B cell (primary cell): ENCODE results near the gene HOXD9. TPM values are rescaled to one million over a fixed set of nuclear protein-coding genes. Genes with fewer than 3 reads are reported as not detected.

Experiments used
- ATAC-seq: fragments of 200-7000 bp; cut with Tn5 transposase; one replicate; pipeline ENCODE4 v1.10.0; 2021; ENCODE audit warnings: low read depth, mild to moderate bottlenecking, moderate number of reproducible peaks, moderate library complexity
- CTCF ChIA-PET: fragments of 350-600 bp; sonication (Branson Sonifier 250); formaldehyde crosslinking; loops from one replicate; lab custom pipeline; 2021; ENCODE audit warnings: antibody characterized with exemption, inconsistent platforms; lab: Charles Lee
- POLR2A ChIA-PET: fragments of 350-600 bp; sonication (Branson Sonifier 250); formaldehyde crosslinking; loops from one replicate; lab custom pipeline; 2021; ENCODE audit warnings: antibody characterized with exemption; lab: Charles Lee
- DNase-seq: peaks from one replicate; pipeline ENCODE4 v3.0.0; 2013
- H2AFZ ChIP-seq: 2 replicates; pipeline ENCODE4 v1.6.1; 2012; ENCODE audit warnings: mild to moderate bottlenecking, low read depth, low read length; ENCODE audit not compliant: insufficient read depth, poor library complexity, severe bottlenecking
- H3K27ac ChIP-seq, 2 donors: 1 replicate in 1 of 2; 2 replicates in 1 of 2; pipeline ENCODE4 v1.5.1; 2012 to 2013; ENCODE audit warnings: low read length in 2 of 2, mild to moderate bottlenecking in 2 of 2, moderate library complexity in 1 of 2
- H3K27me3 ChIP-seq, 4 experiments: fragments of 200-600 bp in 1 of 4; sonication (generic) in 1 of 4; replicated peaks in 1 of 4; 1 replicate in 2 of 4; 2 replicates in 2 of 4; pipeline versions ENCODE4 v1.6.1 to v1.7.0; 2013 to 2016; ENCODE audit warnings: low read length in 3 of 4, mild to moderate bottlenecking in 2 of 4, mixed read lengths in 1 of 4, moderate library complexity in 1 of 4; ENCODE audit not compliant: insufficient read depth in 4 of 4, control insufficient read depth in 3 of 4; ENCODE audit errors: control extremely low read depth in 1 of 4
- H3K36me3 ChIP-seq, 2 experiments: replicated peaks in 1 of 2; 1 replicate in 1 of 2; 2 replicates in 1 of 2; pipeline versions ENCODE4 v1.6.1 to v1.7.1; 2013; ENCODE audit warnings: low read length in 1 of 2; ENCODE audit not compliant: insufficient read depth in 2 of 2, control insufficient read depth in 1 of 2; ENCODE audit errors: control extremely low read depth in 1 of 2, extremely low read depth in 1 of 2
- H3K4me1 ChIP-seq, 2 donors: fragments of 200-600 bp in 1 of 2; sonication (generic) in 1 of 2; 1 replicate in 1 of 2; 2 replicates in 1 of 2; pipeline versions ENCODE4 v1.5.1 to v1.6.1; 2013 to 2017; ENCODE audit warnings: low read length in 2 of 2; ENCODE audit not compliant: control insufficient read depth in 2 of 2, insufficient read depth in 2 of 2
- H3K4me2 ChIP-seq: replicated peaks from 2 replicates; pipeline ENCODE3; 2012; ENCODE audit warnings: mild to moderate bottlenecking, low read depth, low read length; ENCODE audit not compliant: poor library complexity, severe bottlenecking
- H3K4me3 ChIP-seq, 5 experiments: fragments of 200-600 bp in 1 of 5; sonication (generic) in 1 of 5; 1 replicate in 3 of 5; 2 replicates in 2 of 5; pipeline versions ENCODE4 v1.5.1 to v1.7.0; 2011 to 2016; ENCODE audit warnings: low read length in 4 of 5, mild to moderate bottlenecking in 4 of 5, low read depth in 2 of 5, control low read depth in 1 of 5, moderate library complexity in 1 of 5; ENCODE audit not compliant: insufficient read depth in 1 of 5; ENCODE audit errors: control extremely low read depth in 1 of 5, extremely low read depth in 1 of 5
- H3K79me2 ChIP-seq: fragments of 200-600 bp; sonication (generic); one replicate; pipeline ENCODE4 v1.6.0; 2016; ENCODE audit warnings: low read length; ENCODE audit not compliant: control insufficient read depth, insufficient read depth
- H3K9ac ChIP-seq: fragments of 200-600 bp; sonication (generic); 2 replicates; pipeline ENCODE4 v1.6.1; 2017; ENCODE audit warnings: mild to moderate bottlenecking, low read length, moderate library complexity
- H3K9me3 ChIP-seq, 3 donors: one replicate each; pipeline versions ENCODE4 v1.6.1 to v1.7.1; 2013; ENCODE audit warnings: low read length in 2 of 3; ENCODE audit not compliant: control insufficient read depth in 2 of 3, insufficient read depth in 1 of 3; ENCODE audit errors: control extremely low read depth in 1 of 3
- H4K20me1 ChIP-seq: 2 replicates; pipeline ENCODE4 v1.6.0; 2012; ENCODE audit warnings: mild to moderate bottlenecking, low read length; ENCODE audit not compliant: insufficient read depth, control insufficient read depth, poor library complexity, severe bottlenecking
- H3K27ac Mint-ChIP-seq: one replicate; pipeline ENCODE4 v1.8.0; 2021; ENCODE audit warnings: mixed read lengths
- H3K27me3 Mint-ChIP-seq: one replicate; pipeline ENCODE4 v1.8.0; 2021; ENCODE audit warnings: mixed read lengths
- H3K4me1 Mint-ChIP-seq: one replicate; pipeline ENCODE4 v1.8.0; 2021; ENCODE audit warnings: mixed read lengths
- H3K4me3 Mint-ChIP-seq: one replicate; pipeline ENCODE4 v1.8.0; 2021; ENCODE audit warnings: mixed read lengths
- H3K9me3 Mint-ChIP-seq: one replicate; pipeline ENCODE4 v1.8.0; 2022; ENCODE audit warnings: mixed read lengths; ENCODE audit not compliant: insufficient read depth
- EZH2 ChIP-seq: IDR thresholded peaks from 2 replicates; pipeline ENCODE4 v1.6.1; 2012; ENCODE audit warnings: borderline replicate concordance, low read depth, mild to moderate bottlenecking, moderate library complexity, low read length; ENCODE audit not compliant: insufficient read depth, poor library complexity, severe bottlenecking
- WGBS: methylation state at CpG from one replicate; pipeline ENCODE4 v1.1.5; 2013; ENCODE audit warnings: missing lambda C conversion rate; ENCODE audit not compliant: insufficient coverage; 5-methylcytosine and 5-hydroxymethylcytosine counted together
- intact Hi-C: fragments of 100-400 bp; cut with micrococcal nuclease; formaldehyde crosslinking; loops from one replicate; pipeline ENCODE4 v1.10.0; 2022
- polyA plus RNA-seq: library from polyadenylated mRNA; depleted of rRNA; stranded (reverse); fragments of >200 nt; gene quantifications from 2 replicates; pipeline ENCODE4 v1.2.3, GENCODE V29; 2012
- total RNA-seq, 2 donors: library from RNA; stranded (reverse); fragments of 120-200 nt in 1 of 2; gene quantifications; 1 replicate in 1 of 2; 2 replicates in 1 of 2; pipeline versions ENCODE4 v1.2.3 to v1.2.4, GENCODE V29; 2013 to 2022
- TF ChIP-seq, protein P1 (sequence below): fragments of 200-600 bp; IDR thresholded peaks from one replicate; pipeline ENCODE4 v1.8.0; 2022; ENCODE audit warnings: antibody characterized with exemption, mild to moderate bottlenecking

Gene HOXD9
- total and polyA plus RNA-seq, 2 donors (not counting 1 experiment from before 2014, with no cell fraction given) = not detected

DNA sequence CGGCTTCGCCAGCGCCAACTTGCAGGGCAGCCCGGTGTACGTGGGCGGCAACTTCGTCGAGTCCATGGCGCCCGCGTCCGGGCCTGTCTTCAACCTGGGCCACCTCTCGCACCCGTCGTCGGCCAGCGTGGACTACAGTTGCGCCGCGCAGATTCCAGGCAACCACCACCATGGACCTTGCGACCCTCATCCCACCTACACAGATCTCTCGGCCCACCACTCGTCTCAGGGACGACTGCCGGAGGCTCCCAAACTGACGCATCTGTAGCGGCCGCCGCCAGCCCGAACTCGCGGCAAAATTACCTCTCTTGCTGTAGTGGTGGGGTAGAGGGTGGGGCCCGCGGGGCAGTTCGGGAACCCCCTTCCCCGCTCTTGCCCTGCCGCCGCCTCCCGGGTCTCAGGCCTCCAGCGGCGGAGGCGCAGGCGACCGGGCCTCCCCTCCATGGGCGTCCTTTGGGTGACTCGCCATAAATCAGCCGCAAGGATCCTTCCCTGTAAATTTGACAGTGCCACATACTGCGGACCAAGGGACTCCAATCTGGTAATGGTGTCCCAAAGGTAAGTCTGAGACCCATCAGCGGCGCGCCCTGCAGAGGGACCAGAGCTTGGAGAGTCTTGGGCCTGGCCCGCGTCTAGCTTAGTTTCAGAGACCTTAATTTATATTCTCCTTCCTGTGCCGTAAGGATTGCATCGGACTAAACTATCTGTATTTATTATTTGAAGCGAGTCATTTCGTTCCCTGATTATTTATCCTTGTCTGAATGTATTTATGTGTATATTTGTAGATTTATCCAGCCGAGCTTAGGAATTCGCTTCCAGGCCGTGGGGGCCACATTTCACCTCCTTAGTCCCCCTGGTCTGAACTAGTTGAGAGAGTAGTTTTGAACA, 49.7 kb downstream of the HOXD9 start:
- Histone ChIP-seq H3K9ac (no peak overlapping the region), H3K27ac (no peak overlapping the region), H3K9me3 (peaks cover 0 to 32% (median 0%) of the 10 kb centered on the region in 3 donors), H3K36me3 (no peaks in the 10 kb centered on the region), H3K4me3 (no peak overlapping the region), H4K20me1 (no peaks in the 10 kb centered on the region), H3K4me2 (no peak overlapping the region), H3K79me2 (no peaks in the 10 kb centered on the region), H2AFZ (no peak overlapping the region), H3K4me1 (peaks cover 0 to 4% of the 10 kb centered on the region in 2 donors), H3K27me3 (peaks cover 0 to 79% (median 52%) of the 10 kb centered on the region in 4 experiments)
- DNase-seq (no peak), ATAC-seq (no peak)
- Mint-ChIP-seq H3K4me3 (no peak overlapping the region), H3K9me3 (no peaks in the 10 kb centered on the region), H3K27me3 (peaks cover 74% of the 10 kb centered on the region), H3K4me1 (peaks cover 3% of the 10 kb centered on the region), H3K27ac (no peak overlapping the region)
- ChIA-PET POLR2A (no interaction called here), CTCF (no interaction called here)
- WGBS = 18% methylated on average over 39 of the region's 60 CpGs
- TF ChIP-seq EZH2 = no peak
- TF ChIP-seq, protein P1, sequence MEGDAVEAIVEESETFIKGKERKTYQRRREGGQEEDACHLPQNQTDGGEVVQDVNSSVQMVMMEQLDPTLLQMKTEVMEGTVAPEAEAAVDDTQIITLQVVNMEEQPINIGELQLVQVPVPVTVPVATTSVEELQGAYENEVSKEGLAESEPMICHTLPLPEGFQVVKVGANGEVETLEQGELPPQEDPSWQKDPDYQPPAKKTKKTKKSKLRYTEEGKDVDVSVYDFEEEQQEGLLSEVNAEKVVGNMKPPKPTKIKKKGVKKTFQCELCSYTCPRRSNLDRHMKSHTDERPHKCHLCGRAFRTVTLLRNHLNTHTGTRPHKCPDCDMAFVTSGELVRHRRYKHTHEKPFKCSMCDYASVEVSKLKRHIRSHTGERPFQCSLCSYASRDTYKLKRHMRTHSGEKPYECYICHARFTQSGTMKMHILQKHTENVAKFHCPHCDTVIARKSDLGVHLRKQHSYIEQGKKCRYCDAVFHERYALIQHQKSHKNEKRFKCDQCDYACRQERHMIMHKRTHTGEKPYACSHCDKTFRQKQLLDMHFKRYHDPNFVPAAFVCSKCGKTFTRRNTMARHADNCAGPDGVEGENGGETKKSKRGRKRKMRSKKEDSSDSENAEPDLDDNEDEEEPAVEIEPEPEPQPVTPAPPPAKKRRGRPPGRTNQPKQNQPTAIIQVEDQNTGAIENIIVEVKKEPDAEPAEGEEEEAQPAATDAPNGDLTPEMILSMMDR = no peak
- intact Hi-C loops = no loop called here
